GM23338 (cell line): Measurements from ENCODE around the gene JAK3. TPM values are rescaled to one million over a fixed set of nuclear protein-coding genes. Genes with fewer than 3 reads are reported as not detected.

Source experiments
- ATAC-seq: fragments of 200-7000 bp; cut with Tn5 transposase; 3 replicates; pipeline ENCODE4 v1.9.1; 2020
- DNase-seq: peaks from one replicate; pipeline ENCODE4 v3.0.0-alpha.2; 2015; ENCODE audit warnings: low spot score
- H2AFZ ChIP-seq: fragments of 200-600 bp; sonication (generic); 2 replicates; pipeline ENCODE4 v1.8.0; 2016; ENCODE audit warnings: antibody characterized with exemption, mild to moderate bottlenecking, moderate library complexity
- H3F3A ChIP-seq: fragments of 200-600 bp; sonication (generic); replicated peaks from 2 replicates; pipeline ENCODE4 v1.8.0; 2017; ENCODE audit warnings: antibody characterized with exemption, mixed run types, low read depth
- H3K27ac ChIP-seq: fragments of 200-600 bp; sonication (generic); 2 replicates; pipeline ENCODE4 v1.6.1; 2016; ENCODE audit warnings: low read depth
- H3K27me3 ChIP-seq: fragments of 200-600 bp; sonication (generic); 2 replicates; pipeline ENCODE4 v1.8.0; 2016; ENCODE audit warnings: mild to moderate bottlenecking, mixed run types, moderate library complexity; ENCODE audit not compliant: insufficient read depth
- H3K36me3 ChIP-seq: fragments of 200-600 bp; sonication (generic); 2 replicates; pipeline ENCODE4 v1.8.0; 2016; ENCODE audit warnings: mild to moderate bottlenecking; ENCODE audit not compliant: insufficient read depth
- H3K4me1 ChIP-seq: fragments of 200-600 bp; sonication (generic); 2 replicates; pipeline ENCODE4 v1.8.0; 2016; ENCODE audit warnings: mild to moderate bottlenecking, moderate library complexity; ENCODE audit not compliant: insufficient read depth
- H3K4me2 ChIP-seq: fragments of 200-600 bp; sonication (generic); 2 replicates; pipeline ENCODE4 v1.7.1; 2017; ENCODE audit warnings: mixed run types
- H3K4me3 ChIP-seq: fragments of 200-600 bp; sonication (generic); 2 replicates; pipeline ENCODE4 v1.6.1; 2016; ENCODE audit warnings: mixed run types
- H3K79me2 ChIP-seq: fragments of 200-600 bp; sonication (generic); replicated peaks from 2 replicates; pipeline ENCODE4 v1.8.0; 2017; ENCODE audit warnings: mild to moderate bottlenecking; ENCODE audit not compliant: insufficient read depth
- H3K9me2 ChIP-seq: fragments of 200-600 bp; sonication (generic); 2 replicates; pipeline ENCODE4 v1.8.0; 2017; ENCODE audit not compliant: insufficient read depth
- H4K20me1 ChIP-seq: fragments of 200-600 bp; sonication (generic); replicated peaks from 2 replicates; pipeline ENCODE4 v1.8.0; 2017; ENCODE audit warnings: mild to moderate bottlenecking; ENCODE audit not compliant: insufficient read depth
- H3K27ac Mint-ChIP-seq: 2 replicates; pipeline ENCODE4 v1.8.0; 2020; ENCODE audit warnings: inconsistent platforms, mild to moderate bottlenecking, moderate library complexity, mixed read lengths
- H3K27me3 Mint-ChIP-seq: 3 replicates; pipeline ENCODE4 v1.8.0; 2022; ENCODE audit warnings: low read depth, mild to moderate bottlenecking, moderate library complexity, mixed read lengths, inconsistent platforms; ENCODE audit not compliant: insufficient read depth, poor library complexity
- H3K36me3 Mint-ChIP-seq: 3 replicates; pipeline ENCODE4 v1.8.0; 2021; ENCODE audit warnings: low read depth, mild to moderate bottlenecking, inconsistent platforms, moderate library complexity, mixed read lengths
- H3K4me1 Mint-ChIP-seq: 3 replicates; pipeline ENCODE4 v1.8.0; 2020; ENCODE audit warnings: mild to moderate bottlenecking, inconsistent platforms, mixed read lengths
- H3K4me3 Mint-ChIP-seq: 3 replicates; pipeline ENCODE4 v1.8.0; 2021; ENCODE audit warnings: moderate library complexity, mild to moderate bottlenecking, inconsistent platforms, mixed read lengths
- H3K9me3 Mint-ChIP-seq: 3 replicates; pipeline ENCODE4 v1.8.0; 2020; ENCODE audit warnings: moderate library complexity, mild to moderate bottlenecking, inconsistent platforms, mixed read lengths
- CREB1 ChIP-seq: fragments of 250-450 bp; sonication (Bioruptor Pico); IDR thresholded peaks from 2 replicates; pipeline ENCODE4 v1.5.0; 2020; ENCODE audit warnings: low read depth, mild to moderate bottlenecking, moderate library complexity
- EZH2phosphoT487 ChIP-seq: fragments of 200-600 bp; sonication (generic); IDR thresholded peaks from one replicate; pipeline ENCODE4 v1.8.1; 2018; ENCODE audit warnings: antibody characterized with exemption; ENCODE audit not compliant: unreplicated experiment
- POLR2AphosphoS5 ChIP-seq: IDR thresholded peaks from 2 replicates; pipeline ENCODE4 v1.6.1; 2016; ENCODE audit warnings: antibody characterized with exemption, low read depth
- STAT1 ChIP-seq: IDR thresholded peaks from one replicate; pipeline ENCODE4 v1.6.1; 2016; ENCODE audit warnings: antibody characterized with exemption; ENCODE audit not compliant: unreplicated experiment
- ZNF114 ChIP-seq: fragments of 250-450 bp; sonication (Bioruptor Pico); IDR thresholded peaks from 2 replicates; pipeline ENCODE4 v1.5.0; 2020; ENCODE audit warnings: mild to moderate bottlenecking, moderate library complexity
- ZNF331 ChIP-seq: fragments of 250-450 bp; sonication (Bioruptor Pico); IDR thresholded peaks from 2 replicates; pipeline ENCODE4 v1.5.0; 2020; ENCODE audit warnings: low read depth, mild to moderate bottlenecking, moderate library complexity
- polyA plus RNA-seq: library from polyadenylated mRNA; unstranded; fragments of >200 nt; fragmentation: Nextera tagmentation; extraction: Ambion mirVana; gene quantifications from 2 replicates; pipeline ENCODE4 v1.2.1, GENCODE V29; 2016
- total RNA-seq: library from RNA; depleted of rRNA; stranded (reverse); fragments of >200 nt; shearing (Covaris generic); gene quantifications from 2 replicates; pipeline ENCODE4 v1.2.3, GENCODE V29; 2014
- TF ChIP-seq, protein P1 (sequence below): fragments of 250-450 bp; sonication (Bioruptor Pico); IDR thresholded peaks from 2 replicates; pipeline ENCODE4 v1.5.0; 2020; ENCODE audit warnings: mild to moderate bottlenecking, moderate library complexity

Gene JAK3
- total and polyA plus RNA-seq, 2 experiments from 2014 or later = 2.9 to 5.4 TPM

DNA sequence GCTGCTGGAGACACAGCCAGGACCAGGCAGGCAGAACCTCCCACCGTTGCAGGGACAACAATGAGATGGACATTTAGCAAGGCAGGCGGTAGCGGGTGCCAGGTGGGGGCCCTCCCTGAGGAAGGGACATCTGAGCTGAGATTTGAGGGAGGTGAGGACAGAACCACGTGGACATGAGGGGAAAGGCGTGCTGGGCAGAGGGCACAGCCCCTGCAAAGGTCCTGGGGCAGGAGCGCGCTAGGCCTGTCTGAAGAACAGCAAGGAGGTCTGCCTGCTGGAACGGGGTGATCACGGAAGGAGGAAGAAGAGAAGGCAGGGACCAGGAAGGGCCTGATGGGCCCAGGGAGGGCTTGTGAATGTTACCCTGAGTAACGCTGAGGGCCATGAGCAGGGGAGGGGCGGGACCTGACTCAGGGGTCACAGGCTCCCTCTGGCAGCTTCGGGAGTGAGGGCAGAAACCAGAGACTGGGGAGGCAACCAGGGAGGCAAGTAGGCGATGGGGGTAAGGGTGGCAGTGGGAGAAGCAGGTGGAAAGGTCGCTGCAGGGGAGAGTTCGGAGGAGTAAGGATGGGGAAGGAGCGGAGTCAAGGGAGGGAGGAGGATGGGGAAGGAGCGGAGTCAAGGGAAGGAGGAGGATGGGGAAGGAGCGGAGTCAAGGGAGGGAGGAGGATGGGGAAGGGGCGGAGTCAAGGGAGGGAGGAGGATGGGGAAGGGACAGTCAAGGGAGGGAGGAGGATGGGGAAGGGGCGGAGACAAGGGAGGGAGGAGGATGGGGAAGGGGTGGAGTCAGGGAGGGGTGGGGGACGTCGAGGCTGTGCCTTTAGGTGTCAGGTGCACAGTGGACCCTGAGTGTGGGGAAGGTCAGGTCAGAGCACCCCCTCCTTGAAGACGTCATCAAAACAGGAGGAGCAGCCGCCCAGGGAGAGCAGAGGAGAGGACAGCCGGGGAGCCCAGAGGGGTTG lies 68.5 kb downstream of the JAK3 start:
- H4K20me1 ChIP-seq = no peaks in the 10 kb centered on the region; the same call in 1 of the 2 replicates
- DNase-seq (peak; percentile 98), ATAC-seq (peak; percentile 13)
- H3F3A ChIP-seq = 0 out of 2 replicates have a peak, but pooled peaks cover 10% of the 10 kb centered on the region
- Mint-ChIP-seq H3K4me3 (peak overlapping the region; percentile 73), H3K27me3 (peaks cover 11% of the 10 kb centered on the region), H3K27ac (no peak overlapping the region), H3K36me3 (peaks cover 5% of the 10 kb centered on the region; the same call in 1 of the 3 replicates), H3K9me3 (no peaks in the 10 kb centered on the region), H3K4me1 (peaks cover 10% of the 10 kb centered on the region)
- peak overlapping the region; percentile 85 for H3K4me3 ChIP-seq
- no peaks in the 10 kb centered on the region for H3K79me2 ChIP-seq
- H3K27me3 ChIP-seq = no peaks in the 10 kb centered on the region
- H3K36me3 ChIP-seq = no peaks in the 10 kb centered on the region
- TF ChIP-seq POLR2AphosphoS5 = no peak; the same call in 1 of the 2 replicates
- TF ChIP-seq ZNF114 = no peak
- no peak for TF ChIP-seq ZNF331 (CRISPR knock-in tag)
- TF ChIP-seq, protein P1, sequence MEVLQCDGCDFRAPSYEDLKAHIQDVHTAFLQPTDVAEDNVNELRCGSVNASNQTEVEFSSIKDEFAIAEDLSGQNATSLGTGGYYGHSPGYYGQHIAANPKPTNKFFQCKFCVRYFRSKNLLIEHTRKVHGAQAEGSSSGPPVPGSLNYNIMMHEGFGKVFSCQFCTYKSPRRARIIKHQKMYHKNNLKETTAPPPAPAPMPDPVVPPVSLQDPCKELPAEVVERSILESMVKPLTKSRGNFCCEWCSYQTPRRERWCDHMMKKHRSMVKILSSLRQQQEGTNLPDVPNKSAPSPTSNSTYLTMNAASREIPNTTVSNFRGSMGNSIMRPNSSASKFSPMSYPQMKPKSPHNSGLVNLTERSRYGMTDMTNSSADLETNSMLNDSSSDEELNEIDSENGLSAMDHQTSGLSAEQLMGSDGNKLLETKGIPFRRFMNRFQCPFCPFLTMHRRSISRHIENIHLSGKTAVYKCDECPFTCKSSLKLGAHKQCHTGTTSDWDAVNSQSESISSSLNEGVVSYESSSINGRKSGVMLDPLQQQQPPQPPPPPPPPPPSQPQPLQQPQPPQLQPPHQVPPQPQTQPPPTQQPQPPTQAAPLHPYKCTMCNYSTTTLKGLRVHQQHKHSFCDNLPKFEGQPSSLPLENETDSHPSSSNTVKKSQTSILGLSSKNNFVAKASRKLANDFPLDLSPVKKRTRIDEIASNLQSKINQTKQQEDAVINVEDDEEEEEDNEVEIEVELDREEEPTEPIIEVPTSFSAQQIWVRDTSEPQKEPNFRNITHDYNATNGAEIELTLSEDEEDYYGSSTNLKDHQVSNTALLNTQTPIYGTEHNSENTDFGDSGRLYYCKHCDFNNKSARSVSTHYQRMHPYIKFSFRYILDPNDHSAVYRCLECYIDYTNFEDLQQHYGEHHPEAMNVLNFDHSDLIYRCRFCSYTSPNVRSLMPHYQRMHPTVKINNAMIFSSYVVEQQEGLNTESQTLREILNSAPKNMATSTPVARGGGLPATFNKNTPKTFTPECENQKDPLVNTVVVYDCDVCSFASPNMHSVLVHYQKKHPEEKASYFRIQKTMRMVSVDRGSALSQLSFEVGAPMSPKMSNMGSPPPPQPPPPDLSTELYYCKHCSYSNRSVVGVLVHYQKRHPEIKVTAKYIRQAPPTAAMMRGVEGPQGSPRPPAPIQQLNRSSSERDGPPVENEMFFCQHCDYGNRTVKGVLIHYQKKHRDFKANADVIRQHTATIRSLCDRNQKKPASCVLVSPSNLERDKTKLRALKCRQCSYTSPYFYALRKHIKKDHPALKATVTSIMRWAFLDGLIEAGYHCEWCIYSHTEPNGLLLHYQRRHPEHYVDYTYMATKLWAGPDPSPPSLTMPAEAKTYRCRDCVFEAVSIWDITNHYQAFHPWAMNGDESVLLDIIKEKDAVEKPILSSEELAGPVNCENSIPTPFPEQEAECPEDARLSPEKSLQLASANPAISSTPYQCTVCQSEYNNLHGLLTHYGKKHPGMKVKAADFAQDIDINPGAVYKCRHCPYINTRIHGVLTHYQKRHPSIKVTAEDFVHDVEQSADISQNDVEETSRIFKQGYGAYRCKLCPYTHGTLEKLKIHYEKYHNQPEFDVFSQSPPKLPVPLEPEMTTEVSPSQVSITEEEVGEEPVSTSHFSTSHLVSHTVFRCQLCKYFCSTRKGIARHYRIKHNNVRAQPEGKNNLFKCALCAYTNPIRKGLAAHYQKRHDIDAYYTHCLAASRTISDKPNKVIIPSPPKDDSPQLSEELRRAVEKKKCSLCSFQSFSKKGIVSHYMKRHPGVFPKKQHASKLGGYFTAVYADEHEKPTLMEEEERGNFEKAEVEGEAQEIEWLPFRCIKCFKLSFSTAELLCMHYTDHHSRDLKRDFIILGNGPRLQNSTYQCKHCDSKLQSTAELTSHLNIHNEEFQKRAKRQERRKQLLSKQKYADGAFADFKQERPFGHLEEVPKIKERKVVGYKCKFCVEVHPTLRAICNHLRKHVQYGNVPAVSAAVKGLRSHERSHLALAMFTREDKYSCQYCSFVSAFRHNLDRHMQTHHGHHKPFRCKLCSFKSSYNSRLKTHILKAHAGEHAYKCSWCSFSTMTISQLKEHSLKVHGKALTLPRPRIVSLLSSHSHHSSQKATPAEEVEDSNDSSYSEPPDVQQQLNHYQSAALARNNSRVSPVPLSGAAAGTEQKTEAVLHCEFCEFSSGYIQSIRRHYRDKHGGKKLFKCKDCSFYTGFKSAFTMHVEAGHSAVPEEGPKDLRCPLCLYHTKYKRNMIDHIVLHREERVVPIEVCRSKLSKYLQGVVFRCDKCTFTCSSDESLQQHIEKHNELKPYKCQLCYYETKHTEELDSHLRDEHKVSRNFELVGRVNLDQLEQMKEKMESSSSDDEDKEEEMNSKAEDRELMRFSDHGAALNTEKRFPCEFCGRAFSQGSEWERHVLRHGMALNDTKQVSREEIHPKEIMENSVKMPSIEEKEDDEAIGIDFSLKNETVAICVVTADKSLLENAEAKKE (CRISPR knock-in tag) = no peak
- TF ChIP-seq CREB1 (CRISPR knock-in tag) = no peak; the same call in 1 of the 2 replicates
- TF ChIP-seq STAT1 = no peak
- no peak for TF ChIP-seq EZH2phosphoT487
- peak overlapping the region; percentile 90 for H2AFZ ChIP-seq
- peak overlapping the region; percentile 96 for H3K4me2 ChIP-seq
- no peaks in the 10 kb centered on the region for H3K4me1 ChIP-seq
- no peaks in the 10 kb centered on the region for H3K9me2 ChIP-seq
- H3K27ac ChIP-seq = peak overlapping the region; percentile 74; the same call in 1 of the 2 replicates
